Left hindlimb (tissue), 1 donor: ENCODE data around the gene UNC93A.
"Not testable (repeated sequence)": the region's sequence is repeated elsewhere in the genome, so short reads cannot be mapped to it uniquely, and the experiment has no call there.

Source experiments
- DNase-seq: peaks from one replicate; pipeline ENCODE4 v3.0.0-alpha.2; 2018

UNC93A gene

GRCh38 chr6:167290786-167291622 lies at the start of gene UNC93A:
TSS of gene UNC93A (plus strand) at chr6:167291315. CDS start at chr6:167291490, 175 bp downstream.
- DNase-seq = no peak

GRCh38 chr6:167241321-167242134 lies 49.6 kb upstream of the UNC93A start:
- not testable (repeated sequence) for DNase-seq

DNA sequence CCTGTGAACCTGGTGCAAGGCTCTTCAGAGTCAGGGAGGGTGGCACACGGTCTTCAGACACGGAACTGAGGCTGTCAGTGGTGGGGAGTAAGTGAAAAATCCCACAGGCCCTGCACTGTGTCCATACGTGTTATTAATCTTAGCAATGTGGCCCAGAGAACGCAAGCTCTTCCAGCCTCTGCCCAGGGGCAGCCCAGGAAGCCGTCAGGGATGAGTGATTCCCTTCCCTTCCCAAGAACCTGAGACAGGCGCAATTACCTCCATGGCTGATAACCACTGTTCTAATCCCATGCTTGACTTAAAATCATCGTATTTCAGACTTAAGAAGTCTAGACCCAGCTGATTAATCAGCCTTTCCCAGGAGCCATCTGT lies 49.0 kb upstream of the UNC93A start:
- DNase-seq = not testable (repeated sequence)

- not testable (repeated sequence) for DNase-seq
These were observed 48.5 kb upstream of the UNC93A start for GRCh38 chr6:167242511-167243051.

DNA sequence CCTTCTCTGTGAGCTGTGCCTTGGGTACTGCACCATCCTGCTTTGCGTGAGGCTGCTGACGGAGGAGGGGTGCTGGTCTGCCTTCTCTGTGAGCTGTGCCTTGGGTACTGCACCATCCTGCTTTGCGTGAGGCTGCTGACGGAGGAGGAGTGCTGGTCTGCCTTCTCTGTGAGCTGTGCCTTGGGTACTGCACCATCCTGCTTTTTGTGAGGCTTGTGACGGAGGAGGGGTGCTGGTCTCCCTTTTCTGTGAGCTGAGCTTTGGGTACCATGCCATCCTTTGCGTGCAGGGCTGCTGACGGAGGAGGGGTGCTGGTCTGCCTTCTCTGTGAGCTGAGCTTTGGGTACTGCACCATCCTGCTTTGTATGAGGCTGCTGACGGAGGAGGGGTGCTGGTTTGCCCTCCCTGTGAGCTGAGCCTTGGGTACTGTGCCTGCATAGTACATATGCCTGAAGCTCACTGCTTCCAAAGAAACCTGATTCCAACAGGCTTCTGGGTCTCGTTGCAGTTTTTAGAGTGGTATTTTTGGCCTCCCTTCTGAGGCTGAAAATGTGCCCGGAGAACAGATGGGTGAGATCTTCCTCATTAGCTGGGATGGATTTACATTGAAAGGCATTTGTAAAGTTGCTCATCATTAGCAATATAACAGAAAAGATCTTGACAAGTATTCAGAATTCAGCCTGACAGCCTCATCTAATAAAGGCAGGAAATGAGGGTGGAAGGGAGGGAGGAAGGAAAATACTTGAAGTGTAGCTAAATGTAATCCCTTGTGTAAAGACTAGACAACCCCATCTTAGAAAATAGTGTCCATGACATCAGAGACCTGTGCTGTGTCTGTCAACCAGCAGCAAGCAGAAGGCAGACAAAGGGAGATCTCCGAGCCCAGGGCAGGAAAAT lies 46.8 kb upstream of the UNC93A start:
- DNase-seq = no peak

GRCh38 chr6:167244991-167245390 lies 46.1 kb upstream of the UNC93A start:
- no peak for DNase-seq

GRCh38 chr6:167245591-167245990 lies 45.5 kb upstream of the UNC93A start:
- DNase-seq = no peak

DNA sequence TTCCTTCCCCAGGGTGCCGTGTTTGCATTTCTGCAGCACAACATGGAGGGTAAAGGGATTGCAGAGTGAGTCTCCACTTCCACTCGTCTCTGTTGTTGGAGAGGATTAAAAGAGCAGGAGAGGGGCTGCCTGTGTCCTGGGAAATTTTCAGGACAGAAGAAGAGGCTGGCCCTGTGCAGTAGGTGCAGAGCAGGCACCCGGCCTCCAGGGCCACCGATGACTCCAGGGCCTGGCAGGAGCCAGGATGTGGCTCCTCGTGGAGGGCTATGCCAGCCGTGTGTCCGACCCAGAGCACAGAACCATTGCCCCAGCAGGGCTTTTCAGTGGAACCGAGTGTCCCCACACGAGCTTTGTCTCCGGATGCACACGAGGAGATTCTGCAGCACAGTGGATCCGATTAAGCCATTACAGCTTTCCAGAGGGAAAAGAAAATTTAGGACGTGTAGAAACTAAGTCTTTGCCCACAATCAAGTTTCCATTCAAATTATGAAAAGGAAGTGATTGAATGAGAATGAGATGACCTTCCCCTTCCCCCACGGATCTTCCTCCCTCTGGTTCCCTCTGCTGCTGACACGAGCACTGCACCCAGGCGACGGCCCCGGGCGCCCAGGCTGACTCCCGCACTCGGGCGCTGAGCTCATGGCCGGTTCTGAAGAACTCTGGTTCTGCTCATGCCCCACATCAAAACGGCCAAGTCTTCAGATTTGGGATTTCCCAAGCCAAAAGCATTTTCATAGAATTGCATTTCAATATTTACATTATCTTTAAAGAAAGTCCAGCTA lies 43.1 kb upstream of the UNC93A start:
- no peak for DNase-seq

- DNase-seq = not testable (repeated sequence)
These were observed 42.1 kb upstream of the UNC93A start for GRCh38 chr6:167248878-167249455.

DNA sequence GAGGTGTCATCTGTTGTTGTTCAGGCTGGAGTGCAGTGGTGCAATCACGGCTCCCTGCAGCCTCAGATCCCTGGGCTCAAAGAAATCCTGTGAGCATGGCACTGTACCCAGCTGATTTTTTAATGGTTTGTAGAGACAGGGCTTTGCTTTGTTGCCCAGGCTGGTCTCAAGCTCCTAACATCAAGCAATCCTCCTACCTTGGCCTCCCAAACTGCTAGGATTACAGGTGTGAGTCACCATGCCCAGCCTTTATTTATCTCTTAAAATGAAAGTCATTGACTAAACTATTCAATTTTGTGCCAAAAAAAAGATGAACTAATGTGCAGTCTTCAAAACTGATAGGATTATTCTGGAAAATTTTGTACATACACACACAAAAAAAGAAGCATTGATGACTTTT lies 38.8 kb upstream of the UNC93A start:
- no peak for DNase-seq

- no peak for DNase-seq
These were observed 35.1 kb upstream of the UNC93A start for GRCh38 chr6:167255918-167256553.

- no peak for DNase-seq
These were observed 32.5 kb upstream of the UNC93A start for GRCh38 chr6:167258646-167259045.

- DNase-seq = not testable (repeated sequence)
These were observed 24.9 kb upstream of the UNC93A start for GRCh38 chr6:167266057-167266829.

DNA sequence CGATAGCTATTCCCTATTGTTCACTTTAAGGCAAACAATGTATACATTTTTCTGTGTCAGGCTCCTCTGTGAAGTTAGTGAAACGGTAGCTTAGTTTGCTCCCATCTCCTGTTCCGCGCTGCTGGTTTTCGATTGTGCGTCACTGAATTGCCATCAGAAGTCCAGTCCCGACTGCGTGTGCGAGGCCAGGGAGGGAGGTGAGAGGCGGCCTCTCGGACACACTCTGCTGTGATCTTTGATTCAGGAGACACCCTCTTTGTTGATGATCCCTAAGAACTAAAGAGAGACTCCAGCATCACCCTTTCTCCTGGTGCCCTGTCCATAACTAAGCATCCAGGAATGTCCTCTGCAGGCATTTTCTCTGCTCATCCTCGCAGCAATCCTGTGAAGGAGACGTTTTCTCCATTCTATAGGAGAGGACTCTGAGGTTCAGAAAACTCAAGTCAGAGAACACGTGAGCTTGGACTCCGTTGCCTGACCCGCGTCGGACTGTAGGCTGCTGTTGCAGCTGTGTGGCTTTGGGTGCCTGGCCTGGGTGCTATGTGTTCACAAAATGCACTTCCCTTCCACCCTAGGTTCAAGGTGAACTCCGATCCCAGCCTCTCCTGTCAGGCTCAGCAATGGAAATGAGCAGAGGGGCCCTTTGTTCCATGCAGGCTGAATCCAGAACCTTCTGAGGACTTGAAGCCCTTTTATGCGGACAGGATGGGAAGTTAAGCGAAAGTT lies 24.1 kb upstream of the UNC93A start:
- no peak for DNase-seq

DNA sequence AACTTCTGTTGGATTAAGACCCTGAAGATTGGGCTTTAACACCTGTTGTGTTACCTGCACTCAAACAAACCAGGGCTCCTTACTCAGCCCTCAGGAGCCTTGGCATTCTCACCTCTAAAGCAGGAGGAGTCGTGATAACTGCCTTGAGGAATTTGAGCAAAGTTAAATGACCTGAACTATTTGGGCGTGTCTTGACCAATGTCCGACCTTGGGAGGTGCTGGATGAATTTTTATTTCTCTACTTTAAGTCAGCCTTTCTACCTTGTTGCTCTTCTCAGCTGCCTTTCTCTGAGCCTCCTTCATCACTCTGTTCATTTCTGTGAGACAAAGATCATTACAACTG lies 23.6 kb upstream of the UNC93A start:
- not testable (repeated sequence) for DNase-seq

DNA sequence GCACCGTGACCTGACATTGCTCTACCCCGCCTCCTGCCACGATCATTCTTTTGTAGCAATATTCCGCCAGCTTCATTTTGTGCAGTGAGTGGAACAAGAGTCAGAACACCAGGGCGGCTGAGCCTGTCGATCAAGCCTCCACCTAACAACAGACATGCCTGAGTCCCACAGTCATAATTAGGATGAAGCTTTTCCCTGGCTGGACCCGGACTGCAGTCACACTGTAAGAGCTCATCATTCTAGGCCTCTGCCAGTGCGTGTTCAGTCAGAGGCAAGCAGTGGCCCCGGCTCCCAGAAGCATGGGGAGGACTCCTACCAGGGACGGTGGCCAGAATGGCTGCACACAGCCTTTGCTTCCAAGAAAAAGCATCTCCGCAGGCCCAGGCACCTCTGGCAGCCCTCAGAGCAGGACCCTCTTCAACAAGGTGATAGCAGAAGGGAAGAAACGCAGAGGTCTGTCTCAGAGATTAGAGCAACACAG lies 23.2 kb upstream of the UNC93A start:
- DNase-seq = no peak

DNA sequence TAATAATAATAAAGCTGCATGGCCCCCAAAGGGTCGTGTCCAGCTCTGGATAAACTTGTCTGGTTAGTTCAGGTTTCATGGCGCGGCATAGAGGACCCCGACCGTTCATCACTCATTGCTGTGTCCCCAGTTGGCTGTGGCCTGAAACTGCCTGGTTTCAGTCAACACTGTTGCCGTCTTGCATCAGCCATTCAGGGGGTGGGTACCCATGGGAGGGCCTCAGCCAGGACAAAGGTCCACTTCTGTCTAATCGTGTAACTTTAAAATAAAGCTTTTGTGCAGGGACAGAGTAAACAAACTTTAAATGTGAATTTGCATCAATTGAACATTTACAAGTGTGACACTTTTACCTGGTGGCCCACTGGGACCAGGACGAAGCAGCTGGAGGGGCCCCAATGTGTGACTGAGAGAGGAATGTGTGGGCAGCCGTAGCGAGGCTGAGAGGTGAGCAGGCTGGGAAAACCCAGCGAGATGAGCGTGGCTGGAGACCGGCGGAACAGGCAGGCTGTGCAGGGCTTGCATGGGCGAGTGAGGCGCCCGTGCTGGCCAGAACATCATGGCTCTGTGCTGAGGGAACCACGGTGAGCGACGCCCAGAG lies 22.3 kb upstream of the UNC93A start:
- DNase-seq = no peak

GRCh38 chr6:167270499-167271311 lies 20.4 kb upstream of the UNC93A start:
- no peak for DNase-seq
